MCF 10A (cell line): ENCODE measurements around the gene GCC2. TPM values are rescaled to one million over a fixed set of nuclear protein-coding genes. Genes with fewer than 3 reads are reported as not detected.
A peak's percentile ranks its signal among the peaks of the same experiment; 100 is the strongest.
"Not testable (repeated sequence)": the region's sequence is repeated elsewhere in the genome, so short reads cannot be mapped to it uniquely, and the experiment has no call there.

Source experiments
- BruUV-seq: library from RNA; stranded (reverse); fragments of 400-500 nt; replicated peaks from 2 replicates; lab custom pipeline; 2021; lab: Mats Ljungman, UMichigan
- CTCF ChIA-PET: fragments of 300-600 bp; sonication (Branson Sonifier 250); formaldehyde crosslinking; extraction: SDS; loops from one replicate; lab custom pipeline; 2021; ENCODE audit warnings: antibody characterized with exemption, inconsistent platforms; lab: Yijun Ruan, JAX
- POLR2A ChIA-PET: fragments of 300-600, 350-650 bp; sonication (Branson Sonifier 250); formaldehyde crosslinking; extraction: SDS; loops from one replicate; lab custom pipeline; 2020; ENCODE audit warnings: antibody characterized with exemption, inconsistent platforms; lab: Yijun Ruan, JAX
- DNase-seq: peaks from one replicate; pipeline ENCODE4 v3.0.0-alpha.2; 2018; ENCODE audit not compliant: unreplicated experiment
- H3K27ac Mint-ChIP-seq: one replicate; pipeline ENCODE4 v1.8.0; 2022; ENCODE audit warnings: mild to moderate bottlenecking, low read depth, mixed read lengths; ENCODE audit not compliant: unreplicated experiment
- H3K27me3 Mint-ChIP-seq: one replicate; pipeline ENCODE4 v1.8.0; 2022; ENCODE audit warnings: mixed read lengths; ENCODE audit not compliant: insufficient read depth, unreplicated experiment
- H3K36me3 Mint-ChIP-seq: one replicate; pipeline ENCODE4 v1.8.0; 2022; ENCODE audit warnings: mild to moderate bottlenecking, moderate library complexity, mixed read lengths; ENCODE audit not compliant: insufficient read depth, unreplicated experiment
- H3K4me1 Mint-ChIP-seq: one replicate; pipeline ENCODE4 v1.8.0; 2022; ENCODE audit warnings: mixed read lengths; ENCODE audit not compliant: insufficient read depth, unreplicated experiment
- H3K4me3 Mint-ChIP-seq: one replicate; pipeline ENCODE4 v1.8.0; 2022; ENCODE audit warnings: mild to moderate bottlenecking, moderate library complexity, mixed read lengths; ENCODE audit not compliant: unreplicated experiment
- H3K9me3 Mint-ChIP-seq: one replicate; pipeline ENCODE4 v1.8.0; 2022; ENCODE audit warnings: mixed read lengths; ENCODE audit not compliant: unreplicated experiment
- intact Hi-C: fragments of 100-400 bp; cut with micrococcal nuclease; formaldehyde crosslinking; loops from 2 replicates; pipeline ENCODE4 v1.14.1; 2022
- total RNA-seq: library from RNA; stranded (reverse); gene quantifications from 2 replicates; pipeline ENCODE4 v1.2.3, GENCODE V29; 2022
- TF ChIP-seq, protein P1 (sequence below): fragments of 200-600 bp; IDR thresholded peaks from one replicate; pipeline ENCODE4 v1.8.0; 2022; ENCODE audit warnings: antibody characterized with exemption, mild to moderate bottlenecking; ENCODE audit not compliant: unreplicated experiment

The GCC2 gene
- total RNA-seq, 1 experiment from 2014 or later, result 29.8 TPM

DNA sequence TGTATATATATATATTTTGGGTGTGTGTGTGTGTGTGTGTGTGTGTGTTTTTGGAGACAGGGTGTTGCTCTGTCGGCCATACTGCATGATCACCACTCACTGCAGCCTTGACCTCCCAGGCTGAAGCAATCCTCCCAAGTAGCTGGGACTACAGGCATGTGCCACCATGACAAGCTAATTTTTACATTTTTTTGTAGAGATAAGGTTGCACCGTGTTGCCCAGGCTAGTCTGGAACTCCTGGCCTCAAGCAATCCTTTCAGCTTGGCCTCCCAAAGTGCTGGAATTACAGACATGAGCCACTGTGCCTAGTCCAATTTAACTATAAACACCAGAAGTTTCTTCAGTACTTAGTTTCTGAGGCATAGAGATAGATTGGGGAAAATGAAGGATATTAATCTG, 103.6 kb downstream of the GCC2 start:
- Mint-ChIP-seq H3K36me3 (no peaks in the 10 kb centered on the region), H3K4me1 (peaks cover 26% of the 10 kb centered on the region), H3K4me3 (no peak overlapping the region), H3K27me3 (no peaks in the 10 kb centered on the region), H3K9me3 (no peaks in the 10 kb centered on the region), H3K27ac (no peak overlapping the region)
- ChIA-PET POLR2A (interaction anchor here (1.3 to 1.4 kb wide), 2 partner anchors 17 to 18 kb away, joined by 3 to 4 read pairs; no protein-coding TSS in a partner anchor), CTCF (no interaction called here)
- DNase-seq, result no peak
- TF ChIP-seq, protein P1, sequence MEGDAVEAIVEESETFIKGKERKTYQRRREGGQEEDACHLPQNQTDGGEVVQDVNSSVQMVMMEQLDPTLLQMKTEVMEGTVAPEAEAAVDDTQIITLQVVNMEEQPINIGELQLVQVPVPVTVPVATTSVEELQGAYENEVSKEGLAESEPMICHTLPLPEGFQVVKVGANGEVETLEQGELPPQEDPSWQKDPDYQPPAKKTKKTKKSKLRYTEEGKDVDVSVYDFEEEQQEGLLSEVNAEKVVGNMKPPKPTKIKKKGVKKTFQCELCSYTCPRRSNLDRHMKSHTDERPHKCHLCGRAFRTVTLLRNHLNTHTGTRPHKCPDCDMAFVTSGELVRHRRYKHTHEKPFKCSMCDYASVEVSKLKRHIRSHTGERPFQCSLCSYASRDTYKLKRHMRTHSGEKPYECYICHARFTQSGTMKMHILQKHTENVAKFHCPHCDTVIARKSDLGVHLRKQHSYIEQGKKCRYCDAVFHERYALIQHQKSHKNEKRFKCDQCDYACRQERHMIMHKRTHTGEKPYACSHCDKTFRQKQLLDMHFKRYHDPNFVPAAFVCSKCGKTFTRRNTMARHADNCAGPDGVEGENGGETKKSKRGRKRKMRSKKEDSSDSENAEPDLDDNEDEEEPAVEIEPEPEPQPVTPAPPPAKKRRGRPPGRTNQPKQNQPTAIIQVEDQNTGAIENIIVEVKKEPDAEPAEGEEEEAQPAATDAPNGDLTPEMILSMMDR, result no peak
- intact Hi-C loops, result no loop called here
- no TSS peak for BruUV-seq

DNA sequence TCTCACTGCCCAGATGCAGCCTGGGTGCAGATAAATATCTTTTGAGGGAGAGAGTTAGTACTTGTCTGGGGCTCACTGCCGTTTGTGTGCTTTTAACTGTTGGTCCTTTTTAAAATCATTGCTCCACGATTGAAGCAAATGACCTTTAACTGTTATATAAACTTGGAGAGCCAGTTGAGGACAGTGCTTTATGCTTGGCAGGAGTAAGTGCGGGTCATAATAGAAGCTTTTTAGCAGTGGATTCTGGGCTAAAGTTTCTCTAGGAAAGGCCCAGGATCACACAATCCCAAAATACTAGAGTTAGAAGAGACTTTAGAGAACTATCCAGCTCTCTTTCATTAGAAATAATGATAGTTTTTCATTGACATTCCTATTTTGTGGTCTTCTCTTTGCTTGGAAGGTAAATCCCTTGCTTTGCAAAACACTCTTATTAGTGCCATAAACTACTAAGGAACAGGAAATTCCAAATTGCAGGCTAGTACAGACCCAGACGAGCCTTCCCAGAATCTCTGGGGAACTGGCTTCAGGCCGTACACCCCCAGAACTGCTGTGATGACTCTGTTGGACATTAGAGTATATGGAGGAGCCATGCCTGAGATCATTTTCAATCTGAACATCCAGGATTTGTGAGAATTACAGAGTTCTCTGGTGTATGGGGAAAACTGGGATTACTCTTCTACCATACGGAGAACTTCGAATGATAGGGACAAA, 104.4 kb downstream of the GCC2 start:
- Mint-ChIP-seq H3K4me1 (peaks cover 18% of the 10 kb centered on the region), H3K36me3 (no peaks in the 10 kb centered on the region), H3K27ac (no peak overlapping the region), H3K27me3 (no peaks in the 10 kb centered on the region), H3K9me3 (no peaks in the 10 kb centered on the region), H3K4me3 (no peak overlapping the region)
- TF ChIP-seq, protein P1, result no peak
- DNase-seq, result no peak
- no TSS peak for BruUV-seq
- CTCF ChIA-PET, result interaction anchor here (0.7 kb wide), 1 partner anchor 15 kb away, joined by 3 read pairs; no protein-coding TSS in a partner anchor
- POLR2A ChIA-PET, result interaction anchor here (1.3 to 3.2 kb wide), 3 partner anchors 15 to 18 kb away, joined by 3 to 10 read pairs (median 4); no protein-coding TSS in a partner anchor
- intact Hi-C loops, result no loop called here

DNA sequence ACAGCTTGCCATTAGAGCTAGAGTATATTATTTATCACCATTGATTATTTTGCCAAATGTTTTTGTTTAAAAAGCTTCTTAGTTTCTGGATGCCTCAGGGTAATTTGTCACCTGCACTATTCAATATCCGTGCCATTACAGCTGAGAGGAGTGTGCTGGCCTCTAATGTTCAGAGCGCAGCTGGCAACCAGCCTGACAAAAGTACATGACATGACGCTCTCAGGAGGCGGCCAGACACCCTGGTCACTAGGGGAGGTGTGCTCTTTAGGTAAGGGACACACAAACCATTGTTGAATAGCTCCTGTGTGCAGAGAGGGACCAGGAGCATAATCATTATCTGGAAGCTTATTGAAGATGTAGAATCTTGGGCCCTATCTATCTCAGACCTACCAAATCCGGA, 105.5 kb downstream of the GCC2 start:
- Mint-ChIP-seq H3K36me3 (no peaks in the 10 kb centered on the region), H3K4me3 (no peak overlapping the region), H3K4me1 (peaks cover 13% of the 10 kb centered on the region), H3K27ac (peak overlapping the region; percentile 46), H3K27me3 (no peaks in the 10 kb centered on the region), H3K9me3 (no peaks in the 10 kb centered on the region)
- POLR2A ChIA-PET, result interaction anchor here (3.2 kb wide), 1 partner anchor 16 kb away, joined by 10 read pairs; no protein-coding TSS in a partner anchor
- TF ChIP-seq, protein P1, result no peak
- no TSS peak for BruUV-seq
- intact Hi-C loops, result no loop called here
- no peak for DNase-seq
- CTCF ChIA-PET, result interaction anchor here (0.7 kb wide), 1 partner anchor 988 kb away, joined by 3 read pairs; no protein-coding TSS in a partner anchor

DNA sequence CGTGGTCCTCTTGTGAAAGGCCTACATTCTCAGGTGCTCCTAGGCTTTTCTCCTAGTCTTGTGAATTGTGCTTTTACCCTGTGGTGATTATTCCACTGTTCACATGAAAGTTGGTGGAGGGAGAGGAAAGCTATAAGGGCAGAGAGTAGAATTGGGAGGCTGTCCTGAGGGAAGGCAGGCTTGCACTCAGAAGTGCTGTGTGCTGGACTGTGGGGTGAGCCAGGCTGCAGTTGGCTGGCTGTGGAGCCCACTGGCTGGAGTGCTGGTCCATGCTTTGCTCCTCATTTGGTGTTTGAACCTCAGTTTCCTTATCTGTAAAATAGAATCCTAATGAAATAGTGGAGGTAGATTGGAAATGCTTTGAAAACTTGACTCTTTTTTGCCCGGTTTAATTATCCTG, 106.6 kb downstream of the GCC2 start:
- peaks cover 13% of the 10 kb centered on the region for H3K4me1 Mint-ChIP-seq
- no TSS peak for BruUV-seq

DNA sequence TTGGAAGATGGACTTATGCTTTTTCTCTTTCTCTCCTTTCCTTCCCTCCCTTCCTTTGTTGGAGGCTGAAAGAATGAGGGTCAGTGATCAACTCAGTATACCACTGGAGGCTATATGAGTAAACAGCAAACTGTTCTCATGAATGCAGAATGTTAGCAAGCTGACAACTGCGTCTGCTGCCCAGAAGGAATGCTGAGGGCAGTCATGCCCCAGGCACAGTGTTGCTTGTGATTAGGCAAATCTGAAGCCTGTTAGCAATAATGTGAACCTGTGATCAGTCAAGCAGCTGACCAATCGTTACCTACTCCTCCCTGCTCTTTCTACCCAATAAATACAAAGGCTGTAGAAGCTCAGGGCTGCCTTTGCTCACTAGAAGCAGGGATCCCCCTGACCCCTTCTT, 107.6 kb downstream of the GCC2 start:
- H3K36me3 Mint-ChIP-seq, H3K27ac Mint-ChIP-seq, H3K27me3 Mint-ChIP-seq, DNase-seq, BruUV-seq, intact Hi-C loops, H3K4me3 Mint-ChIP-seq, H3K9me3 Mint-ChIP-seq: not testable (repeated sequence)
- ChIA-PET POLR2A (interaction anchor here (0.8 to 1.2 kb wide), 2 partner anchors 15 to 23 kb away, joined by 3 read pairs; partner anchors contain the start of gene LIMS1), CTCF (interaction anchor here (0.8 kb wide), 1 partner anchor 80 kb away, joined by 3 read pairs; no protein-coding TSS in a partner anchor)
- H3K4me1 Mint-ChIP-seq, result peaks cover 13% of the 10 kb centered on the region

More for the DNA sequence above, 106.6 kb downstream of the GCC2 start:
- H3K27ac Mint-ChIP-seq, result peak overlapping the region; percentile 46
- intact Hi-C loops, result no loop called here
- CTCF ChIA-PET, result interaction anchor here (0.6 kb wide), 1 partner anchor 651 kb away, joined by 3 read pairs; no protein-coding TSS in a partner anchor
- no peak overlapping the region for H3K4me3 Mint-ChIP-seq
- POLR2A ChIA-PET, result interaction anchor here (3.2 kb wide), 1 partner anchor 17 kb away, joined by 10 read pairs; no protein-coding TSS in a partner anchor
- no peaks in the 10 kb centered on the region for H3K9me3 Mint-ChIP-seq
- no peaks in the 10 kb centered on the region for H3K36me3 Mint-ChIP-seq
- no peaks in the 10 kb centered on the region for H3K27me3 Mint-ChIP-seq
- TF ChIP-seq, protein P1, result no peak
- DNase-seq, result no peak
